Hematopoietic multipotent progenitor cell treated with erythropoietin and hydrocortisone succinate and interleukin-3 and kit ligand, for 17 days (in vitro differentiated cells): ENCODE results near the gene CRYAA.
"Not testable (repeated sequence)": the region's sequence is repeated elsewhere in the genome, so short reads cannot be mapped to it uniquely, and the experiment has no call there.

Experiments
- DNase-seq: peaks from one replicate; pipeline ENCODE4 v3.0.0-alpha.2; 2015; ENCODE audit warnings: low spot score

CRYAA gene

DNA sequence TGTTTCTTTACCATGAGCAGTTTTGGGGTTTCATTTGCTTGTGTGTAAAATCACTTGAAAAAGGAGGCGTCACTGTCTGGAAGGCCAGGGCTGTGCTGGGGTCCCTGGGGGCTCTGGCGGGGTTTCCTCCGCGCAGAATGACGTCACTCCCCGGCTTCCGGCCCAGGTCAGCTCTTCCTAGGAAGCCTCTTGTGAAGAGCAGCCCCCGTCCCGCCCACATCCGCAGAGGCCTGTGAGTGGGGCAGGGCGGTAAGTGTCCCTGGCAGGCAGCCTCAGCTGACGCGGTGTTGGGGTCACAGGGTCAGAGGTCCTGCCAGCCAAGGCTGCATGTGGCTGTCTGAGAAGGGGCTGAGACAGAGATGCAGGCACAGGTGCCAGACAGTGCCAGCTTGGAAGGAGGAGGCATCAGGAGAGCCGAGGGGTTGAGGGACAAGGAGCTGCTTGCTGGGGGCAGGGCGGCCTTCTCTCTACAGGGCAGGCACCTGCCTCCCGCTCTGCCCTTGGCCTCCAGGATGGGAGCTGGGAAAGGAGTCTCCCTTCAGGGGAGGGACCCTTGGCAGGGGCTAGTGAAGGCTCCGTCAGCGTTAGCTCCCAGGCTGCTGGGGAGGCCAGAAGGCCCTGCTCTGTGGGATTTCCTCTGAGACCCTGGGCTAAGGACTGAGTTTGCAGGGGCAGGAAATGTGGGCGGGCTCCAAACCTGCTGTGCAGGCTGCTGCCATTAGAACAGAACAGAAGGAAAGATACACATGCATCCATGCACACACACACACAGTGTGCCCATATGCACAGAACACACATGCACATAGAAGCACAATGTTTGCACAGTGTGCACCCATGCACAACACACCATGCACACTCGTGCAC, 8.5 kb downstream of the CRYAA start:
- not testable (repeated sequence) for DNase-seq

DNA sequence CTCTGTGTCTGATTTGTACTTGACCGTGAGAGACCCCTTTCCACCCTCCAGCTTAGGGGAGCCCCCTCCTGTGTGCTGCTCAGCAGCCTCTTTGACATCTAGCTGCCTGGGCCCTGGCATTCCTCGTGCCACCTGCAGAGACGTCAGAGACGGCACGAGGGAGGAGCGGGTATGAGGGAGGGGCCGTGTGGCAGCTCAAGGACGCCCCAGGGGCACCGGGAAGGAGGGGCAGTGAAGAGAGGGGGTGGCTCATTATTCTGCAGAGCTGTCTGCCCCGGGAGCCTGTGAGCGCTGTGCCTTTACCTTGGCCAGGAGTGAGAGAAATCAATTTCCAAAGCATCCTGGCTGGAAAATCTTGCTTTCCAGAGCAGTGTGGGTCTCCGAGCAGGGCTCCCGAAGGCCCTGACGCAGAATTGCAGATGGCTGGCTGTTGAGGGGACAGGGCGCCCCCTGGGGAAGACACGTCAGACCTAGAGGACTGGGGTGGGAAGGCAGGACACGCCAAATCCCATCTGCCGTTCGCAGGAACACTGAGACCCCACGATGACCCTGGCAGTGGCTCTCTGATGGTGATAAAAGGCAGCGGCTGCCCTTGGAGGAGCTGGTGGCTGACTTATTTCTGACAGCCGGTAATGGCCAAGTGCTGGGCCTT, 9.5 kb downstream of the CRYAA start:
- not testable (repeated sequence) for DNase-seq

- not testable (repeated sequence) for DNase-seq
These were observed 12.2 kb downstream of the CRYAA start for GRCh38 chr21:43181033-43181432.

GRCh38 chr21:43187268-43187667, 18.5 kb downstream of the CRYAA start:
- DNase-seq = not testable (repeated sequence)

- DNase-seq = no peak
These were observed 18.9 kb downstream of the CRYAA start for GRCh38 chr21:43187715-43188114.

DNA sequence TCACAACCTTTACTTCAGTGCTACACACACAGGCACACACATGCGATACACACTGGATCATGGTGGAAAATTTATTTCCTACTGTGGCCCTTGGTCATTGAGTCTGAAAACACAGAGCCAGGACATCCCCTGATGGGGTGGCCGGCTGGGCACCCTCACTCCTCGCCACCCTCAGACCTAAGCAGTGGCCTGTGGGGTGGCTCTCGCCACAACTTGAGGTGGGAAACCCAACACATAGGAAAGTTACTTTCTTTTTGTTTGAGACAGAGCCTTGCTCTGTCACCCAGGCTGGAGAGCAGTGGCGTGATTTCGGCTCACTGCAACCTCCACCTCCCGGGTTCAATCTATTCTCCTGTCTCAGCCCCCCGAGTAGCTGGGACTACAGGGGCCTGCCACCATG, 19.4 kb downstream of the CRYAA start:
- DNase-seq = no peak

DNA sequence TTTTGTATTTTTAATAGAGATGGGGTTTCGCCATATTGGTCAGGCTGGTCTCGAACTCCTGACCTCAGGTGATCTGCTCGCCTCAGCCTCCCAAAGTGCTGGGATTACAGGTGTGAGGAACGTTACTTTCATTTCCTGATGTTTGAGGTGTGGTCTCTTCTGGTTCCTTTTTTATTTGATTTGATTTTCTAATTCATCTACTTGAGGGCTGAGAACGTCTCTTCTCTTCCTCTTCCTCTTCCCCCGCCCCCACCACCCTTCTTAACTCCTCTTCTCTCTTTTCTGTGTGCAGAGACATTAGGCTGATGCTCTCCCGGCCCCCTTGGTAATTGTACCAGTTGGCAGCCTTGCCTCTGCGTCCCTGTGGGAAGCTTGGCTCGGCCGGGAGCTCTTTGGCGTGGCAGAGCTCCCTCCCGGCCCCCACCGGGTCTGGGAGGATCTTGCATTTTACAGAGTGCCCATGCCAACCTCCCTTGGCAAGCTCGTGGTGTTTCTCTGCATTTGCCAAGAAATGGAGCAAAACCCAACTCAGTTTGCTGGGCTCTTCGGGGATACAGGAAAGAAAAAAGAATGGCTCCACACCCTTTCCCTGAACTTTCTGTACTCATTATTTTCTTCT, 19.9 kb downstream of the CRYAA start:
- no peak for DNase-seq

GRCh38 chr21:43189936-43190335, 21.1 kb downstream of the CRYAA start:
- no peak for DNase-seq

DNA sequence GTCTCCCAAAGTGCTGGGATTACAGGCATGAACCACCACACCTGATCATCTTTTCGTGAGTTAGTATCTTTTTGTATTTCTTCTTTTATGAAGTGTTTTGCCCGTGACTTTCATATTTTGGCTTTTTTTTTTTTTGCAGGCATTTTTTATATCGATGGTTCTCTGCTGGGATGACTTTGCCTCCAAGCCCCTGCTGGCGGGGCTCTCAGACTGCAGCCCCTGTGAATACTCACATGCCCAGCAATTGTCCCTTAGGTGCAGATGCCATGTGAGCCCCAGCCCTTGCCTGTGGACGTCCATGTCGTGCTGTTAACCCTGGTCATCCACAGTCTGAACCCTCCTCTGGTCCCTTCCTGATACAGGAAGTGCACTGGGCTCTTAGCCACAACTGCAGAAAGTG, 21.7 kb downstream of the CRYAA start:
- DNase-seq = no peak

DNA sequence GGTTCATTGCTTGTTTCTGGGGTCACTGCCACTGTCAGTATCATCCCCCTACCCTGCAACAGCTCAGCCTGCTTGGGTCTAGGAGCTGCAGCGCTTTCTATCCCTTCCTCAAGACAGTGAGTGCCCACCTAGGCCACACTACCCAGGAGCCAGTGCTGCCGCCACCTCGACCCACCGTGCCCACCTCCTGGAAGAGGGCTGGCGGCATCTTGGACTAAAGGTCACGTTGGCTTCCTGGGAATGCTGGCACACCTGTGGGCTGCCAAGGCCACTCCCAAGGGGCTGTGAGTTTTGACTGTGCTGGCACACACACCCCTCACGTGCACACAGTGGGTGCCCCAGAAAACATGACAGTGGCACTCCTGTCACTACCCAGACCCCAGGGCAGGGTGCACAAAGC, 22.1 kb downstream of the CRYAA start:
- DNase-seq = no peak

GRCh38 chr21:43191521-43191920, 22.7 kb downstream of the CRYAA start:
- DNase-seq = no peak

GRCh38 chr21:43191971-43192370, 23.2 kb downstream of the CRYAA start:
- DNase-seq = no peak

DNA sequence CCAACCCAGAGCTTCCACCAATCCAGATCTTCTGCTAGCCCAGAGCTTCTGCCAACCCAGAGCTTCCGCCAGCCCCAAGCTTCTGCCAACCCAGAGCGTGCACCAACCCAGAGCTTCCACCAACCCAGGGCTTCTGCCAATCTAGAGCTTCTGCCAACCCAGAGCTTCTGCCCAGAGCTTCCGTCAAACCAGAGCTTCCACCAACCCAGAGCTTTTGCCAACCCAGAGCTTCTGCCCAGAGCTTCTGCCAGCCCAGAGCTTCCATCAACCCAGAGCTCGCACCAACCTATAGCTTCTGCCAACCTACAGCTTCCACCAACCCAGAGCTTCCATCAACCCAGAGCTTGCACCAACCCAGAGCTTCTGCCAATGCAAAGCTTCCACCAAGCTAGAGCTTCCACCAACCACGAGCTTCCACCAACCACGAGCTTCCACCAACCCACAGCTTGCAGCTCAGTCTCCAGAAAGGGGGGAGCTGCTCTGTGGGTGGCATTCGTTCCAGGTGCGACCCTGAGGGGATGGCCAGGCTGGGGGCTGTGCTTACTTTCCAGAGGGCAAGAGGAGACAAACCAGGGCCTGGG, 23.8 kb downstream of the CRYAA start:
- no peak for DNase-seq

DNA sequence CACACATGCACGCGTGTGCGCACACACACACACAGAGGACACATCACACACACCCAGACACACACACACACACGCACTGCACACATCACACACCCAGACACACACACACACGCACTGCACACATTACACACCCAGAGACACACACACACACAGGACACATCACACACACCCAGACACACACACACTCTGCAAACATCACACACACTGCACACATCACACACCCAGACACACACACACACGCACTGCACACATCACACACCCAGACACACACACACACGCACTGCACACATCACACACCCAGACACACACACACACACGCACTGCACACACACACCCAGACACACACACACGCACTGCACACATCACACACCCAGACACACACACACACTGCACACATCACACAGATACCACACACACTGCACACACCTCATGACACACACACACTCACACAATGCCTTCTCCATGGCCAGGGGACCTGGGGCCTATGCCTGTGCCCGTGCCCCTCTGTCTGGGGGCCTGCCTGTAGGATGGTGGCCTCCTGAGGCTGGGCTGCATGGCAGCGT, 24.4 kb downstream of the CRYAA start:
- DNase-seq = no peak

DNA sequence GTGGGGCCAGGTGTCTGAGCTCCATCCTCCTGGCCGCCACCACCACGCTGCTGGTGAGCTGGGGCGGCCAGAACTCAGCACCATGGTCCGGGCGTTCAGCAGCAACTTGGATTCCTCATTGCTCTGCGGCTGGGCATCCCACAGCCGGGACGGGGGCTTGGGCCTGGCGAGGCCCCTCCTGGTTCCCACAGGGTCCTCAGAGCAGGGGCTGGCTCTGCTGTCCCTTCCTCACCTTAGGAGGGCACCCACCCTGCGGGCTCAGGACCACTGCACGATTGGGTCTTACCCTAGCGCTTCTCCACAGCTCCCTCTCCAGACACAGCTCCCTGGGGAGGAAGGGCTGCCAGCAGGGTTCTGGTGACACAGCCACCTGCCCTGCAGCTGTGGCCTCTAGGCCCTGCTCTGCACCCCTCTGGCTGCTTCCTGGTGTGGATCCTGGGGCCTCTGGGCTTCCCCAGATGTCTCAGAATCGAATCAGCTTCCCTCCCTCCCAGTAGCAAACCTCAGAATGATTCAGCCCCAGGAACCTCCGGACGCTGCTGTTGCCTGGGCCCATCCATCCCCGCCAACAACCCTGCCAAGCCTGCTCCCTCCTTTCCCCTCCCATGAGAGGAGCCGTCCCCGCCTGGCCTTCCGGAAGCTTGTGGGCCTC, 25.0 kb downstream of the CRYAA start:
- DNase-seq = no peak

GRCh38 chr21:43194303-43195120, 25.7 kb downstream of the CRYAA start:
- DNase-seq = no peak

DNA sequence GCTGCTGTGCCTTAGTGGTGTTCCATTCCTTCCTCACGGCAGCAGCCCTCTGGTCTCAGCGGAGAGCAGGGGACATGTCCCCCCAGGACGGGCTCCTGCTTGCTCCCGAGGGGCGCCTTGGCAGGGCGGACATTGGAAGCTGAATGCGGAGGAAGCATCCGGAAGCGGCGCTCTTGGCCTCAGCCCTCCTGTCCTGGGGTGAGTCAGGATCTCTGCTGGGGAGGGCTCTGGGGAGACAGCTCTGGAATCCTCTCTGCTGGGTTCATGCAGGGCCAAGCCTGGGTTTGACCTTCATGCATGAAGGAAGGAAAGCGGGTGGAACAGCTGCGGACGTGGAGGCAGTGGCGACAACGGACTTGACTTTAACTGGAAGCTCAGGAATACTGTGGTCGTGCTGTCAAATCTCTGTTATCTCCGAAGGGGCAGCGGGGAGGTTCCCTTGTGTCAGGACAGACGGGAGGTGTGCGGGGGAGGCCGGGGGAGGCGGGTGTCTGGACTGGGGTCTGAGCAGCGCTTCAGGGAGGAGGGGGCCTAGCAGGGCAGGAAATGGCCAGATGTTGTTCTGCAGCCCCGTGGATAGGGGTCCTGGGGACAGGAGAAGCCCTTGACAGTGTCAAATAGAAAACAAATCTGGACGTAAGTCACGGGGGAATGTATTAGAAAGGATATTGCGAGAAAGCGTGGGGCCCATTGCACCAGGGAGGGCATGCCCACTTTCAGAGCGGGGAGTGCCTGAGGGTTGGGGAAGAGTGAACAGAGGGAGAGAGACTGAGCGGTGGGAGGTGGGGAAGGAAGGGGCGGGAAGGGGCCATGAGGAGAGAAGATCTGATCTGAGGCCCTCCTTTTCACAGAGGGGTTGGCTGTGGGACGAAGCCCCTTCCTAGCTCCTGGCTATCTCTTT, 26.6 kb downstream of the CRYAA start:
- no peak for DNase-seq

- no peak for DNase-seq
These were observed 28.0 kb downstream of the CRYAA start for GRCh38 chr21:43196826-43197225.

GRCh38 chr21:43198376-43198775, 29.6 kb downstream of the CRYAA start:
- no peak for DNase-seq

DNA sequence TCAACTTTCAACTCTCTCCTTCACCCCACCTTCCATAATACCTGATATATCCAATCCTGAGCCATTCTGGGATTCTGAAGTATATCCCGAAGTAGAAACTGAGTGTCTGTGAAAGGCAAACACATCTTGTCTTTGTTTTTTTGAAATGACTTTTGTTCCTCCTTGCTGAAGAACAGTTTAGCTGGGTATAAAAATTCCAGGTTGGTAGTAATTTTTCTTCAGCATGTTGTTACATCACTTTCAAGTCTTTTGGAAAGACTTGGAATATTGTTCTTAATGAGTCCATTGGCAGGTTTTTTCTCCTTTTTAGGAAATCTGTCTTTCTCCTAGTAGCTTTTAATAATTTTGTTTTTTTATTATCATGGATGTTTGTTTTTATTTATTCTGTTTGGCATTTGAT, 32.7 kb downstream of the CRYAA start:
- DNase-seq = no peak
